Colon (tissue), 2 donors: ENCODE measurements around the gene STARD13.

Experiments used
- FAIRE-seq: peaks from 2 replicates; lab custom pipeline; 2012; peaks lifted over from hg19 to GRCh38; lab: Jason Lieb, UNC
- donor health status: control.
- donor health status: control.

Gene STARD13

GRCh38 chr13:33197541-33197971, 88.0 kb downstream of the STARD13 start:
- FAIRE-seq, result no peak

GRCh38 chr13:33196767-33197166, 88.8 kb downstream of the STARD13 start:
- FAIRE-seq, result no peak

GRCh38 chr13:33195693-33196464, 89.7 kb downstream of the STARD13 start:
- no peak for FAIRE-seq

GRCh38 chr13:33194820-33195692, 90.5 kb downstream of the STARD13 start:
- FAIRE-seq, result peak; percentile 45

GRCh38 chr13:33193428-33193974, 92.1 kb downstream of the STARD13 start:
- no peak for FAIRE-seq

- no peak for FAIRE-seq
Observed at GRCh38 chr13:33191425-33192210, 93.9 kb downstream of the STARD13 start.

- no peak for FAIRE-seq
Observed at GRCh38 chr13:33189470-33189869, 96.1 kb downstream of the STARD13 start.

- no peak for FAIRE-seq
Observed at GRCh38 chr13:33188093-33188882, 97.3 kb downstream of the STARD13 start.

- no peak for FAIRE-seq
Observed at GRCh38 chr13:33186861-33187291, 98.7 kb downstream of the STARD13 start.

GRCh38 chr13:33185853-33186252, 99.7 kb downstream of the STARD13 start:
- no peak for FAIRE-seq

- no peak for FAIRE-seq
Observed at GRCh38 chr13:33184530-33184929, 101.0 kb downstream of the STARD13 start.

- FAIRE-seq, result no peak
Observed at GRCh38 chr13:33184112-33184490, 101.5 kb downstream of the STARD13 start.

GRCh38 chr13:33183431-33184111, 102.0 kb downstream of the STARD13 start:
- FAIRE-seq, result no peak

GRCh38 chr13:33182729-33183128, 102.8 kb downstream of the STARD13 start:
- no peak for FAIRE-seq

- no peak for FAIRE-seq
Observed at GRCh38 chr13:33181264-33181663, 104.3 kb downstream of the STARD13 start.

GRCh38 chr13:33180122-33180804, 105.3 kb downstream of the STARD13 start:
- FAIRE-seq, result no peak

GRCh38 chr13:33179463-33179862, 106.1 kb downstream of the STARD13 start:
- no peak for FAIRE-seq

- FAIRE-seq, result no peak
Observed at GRCh38 chr13:33178209-33178840, 107.2 kb downstream of the STARD13 start.
